GM19452 (cell line): ENCODE measurements around the gene NOS1AP.

Experiments used
- ATAC-seq: cut with Tn5 transposase; IDR thresholded peaks from one replicate; pipeline ENCODE4 v1.9.1; 2021; ENCODE audit not compliant: unreplicated experiment

NOS1AP gene

GRCh38 chr1:162088281-162088969 lies 18.9 kb downstream of the NOS1AP start:
- ATAC-seq = no peak

GRCh38 chr1:162089748-162090147 lies 20.3 kb downstream of the NOS1AP start:
- ATAC-seq = no peak

- no peak for ATAC-seq
Observed at GRCh38 chr1:162090378-162090777, 20.9 kb downstream of the NOS1AP start.

GRCh38 chr1:162091681-162092524 lies 22.4 kb downstream of the NOS1AP start:
- no peak for ATAC-seq

GRCh38 chr1:162093095-162093494 lies 23.6 kb downstream of the NOS1AP start:
- ATAC-seq = no peak

- no peak for ATAC-seq
Observed at GRCh38 chr1:162094271-162094670, 24.8 kb downstream of the NOS1AP start.

- no peak for ATAC-seq
Observed at GRCh38 chr1:162094723-162095122, 25.2 kb downstream of the NOS1AP start.

GRCh38 chr1:162107911-162108310 lies 38.4 kb downstream of the NOS1AP start:
- no peak for ATAC-seq

- no peak for ATAC-seq
Observed at GRCh38 chr1:162108426-162108825, 38.9 kb downstream of the NOS1AP start.

GRCh38 chr1:162110910-162111309 lies 41.4 kb downstream of the NOS1AP start:
- ATAC-seq = no peak

GRCh38 chr1:162111572-162111971 lies 42.1 kb downstream of the NOS1AP start:
- ATAC-seq = no peak

- ATAC-seq = no peak
Observed at GRCh38 chr1:162113419-162113818, 43.9 kb downstream of the NOS1AP start.

GRCh38 chr1:162117039-162117774 lies 47.7 kb downstream of the NOS1AP start:
- no peak for ATAC-seq

GRCh38 chr1:162118063-162118462 lies 48.6 kb downstream of the NOS1AP start:
- no peak for ATAC-seq

- no peak for ATAC-seq
Observed at GRCh38 chr1:162128693-162129356, 59.3 kb downstream of the NOS1AP start.

- ATAC-seq = no peak
Observed at GRCh38 chr1:162130308-162130707, 60.8 kb downstream of the NOS1AP start.

- no peak for ATAC-seq
Observed at GRCh38 chr1:162131400-162132321, 62.2 kb downstream of the NOS1AP start.

GRCh38 chr1:162133566-162133965 lies 64.1 kb downstream of the NOS1AP start:
- ATAC-seq = no peak

- no peak for ATAC-seq
Observed at GRCh38 chr1:162134646-162135045, 65.2 kb downstream of the NOS1AP start.

GRCh38 chr1:162135271-162135775 lies 65.8 kb downstream of the NOS1AP start:
- no peak for ATAC-seq
